NCI-H345 (cell line): ENCODE data around the gene LTBP1.

Experiments
- DNase-seq: peaks from one replicate; lab custom pipeline; 2025; lab: John Stamatoyannopoulos, UW

The LTBP1 gene

DNA sequence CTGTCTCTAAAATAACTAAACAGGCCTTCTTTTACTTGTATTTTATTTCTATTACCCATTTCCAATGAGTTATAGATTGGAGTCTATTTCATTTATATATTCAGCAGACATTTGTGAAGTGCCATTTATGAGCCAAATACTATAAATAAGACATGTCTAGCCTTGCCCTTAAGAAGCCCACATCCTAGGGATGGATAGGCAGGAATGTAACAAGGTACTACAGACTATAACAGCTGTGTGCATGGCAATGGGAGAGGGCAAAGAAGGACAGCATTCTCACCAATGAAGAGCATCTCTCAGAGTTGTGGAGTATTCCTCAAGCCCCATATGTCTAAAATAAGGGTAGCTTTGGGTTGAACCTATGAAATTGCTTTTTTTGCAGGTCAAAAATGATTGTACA, 367.8 kb downstream of the LTBP1 start:
- DNase-seq: no peak

- no peak for DNase-seq
Observed at GRCh38 chr2:33316328-33316727, 369.6 kb downstream of the LTBP1 start.

DNA sequence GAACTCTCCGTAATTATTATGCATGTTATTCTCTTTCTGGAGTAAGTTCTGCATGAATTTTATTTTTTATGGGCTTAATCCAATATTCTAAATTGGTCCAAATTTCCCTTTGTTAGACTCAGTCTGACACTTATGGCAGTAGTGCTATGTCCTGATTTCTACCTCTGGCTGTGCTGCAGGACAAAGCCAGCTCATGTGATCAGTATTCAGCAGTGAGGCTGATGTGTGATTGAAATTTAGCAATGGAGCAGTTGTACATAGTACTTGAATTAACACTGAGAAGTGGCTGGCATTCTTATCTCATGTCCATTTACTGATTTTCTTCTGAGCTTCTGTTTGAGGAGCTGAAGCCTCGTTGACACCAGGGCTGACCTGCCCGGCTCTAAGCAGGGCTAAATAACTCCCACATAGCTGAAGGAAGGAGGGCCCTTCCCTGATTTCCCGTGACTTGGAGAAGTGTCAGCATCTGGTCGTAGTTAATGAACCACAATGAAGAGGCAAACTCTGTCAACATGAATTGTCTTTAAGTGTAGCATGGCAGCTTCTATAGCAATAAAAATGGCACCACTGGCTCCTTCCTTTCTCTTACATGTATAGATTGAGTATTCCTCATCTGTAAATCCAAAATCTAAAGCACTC, 370.7 kb downstream of the LTBP1 start:
- DNase-seq: no peak

DNA sequence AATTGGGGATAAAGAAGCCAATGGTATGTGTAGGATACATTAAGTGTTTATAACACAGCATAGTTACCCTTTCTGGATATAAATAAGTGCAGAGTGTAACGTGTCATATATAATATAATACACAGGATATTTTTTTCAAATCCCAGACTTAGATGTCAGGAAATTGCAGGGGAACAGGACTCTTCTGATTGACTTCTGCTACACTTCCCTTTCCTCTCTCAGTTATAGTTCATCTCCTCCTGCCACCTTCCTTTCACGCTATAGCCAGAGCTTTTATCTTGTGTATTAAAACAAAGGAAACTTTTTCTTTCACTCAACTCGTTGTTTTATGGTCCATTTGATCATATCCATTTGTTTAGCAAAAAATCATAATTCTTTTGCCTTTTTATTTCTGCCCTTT, 371.7 kb downstream of the LTBP1 start:
- DNase-seq: no peak

- DNase-seq: no peak
Observed at GRCh38 chr2:33320573-33320972, 373.8 kb downstream of the LTBP1 start.

DNA sequence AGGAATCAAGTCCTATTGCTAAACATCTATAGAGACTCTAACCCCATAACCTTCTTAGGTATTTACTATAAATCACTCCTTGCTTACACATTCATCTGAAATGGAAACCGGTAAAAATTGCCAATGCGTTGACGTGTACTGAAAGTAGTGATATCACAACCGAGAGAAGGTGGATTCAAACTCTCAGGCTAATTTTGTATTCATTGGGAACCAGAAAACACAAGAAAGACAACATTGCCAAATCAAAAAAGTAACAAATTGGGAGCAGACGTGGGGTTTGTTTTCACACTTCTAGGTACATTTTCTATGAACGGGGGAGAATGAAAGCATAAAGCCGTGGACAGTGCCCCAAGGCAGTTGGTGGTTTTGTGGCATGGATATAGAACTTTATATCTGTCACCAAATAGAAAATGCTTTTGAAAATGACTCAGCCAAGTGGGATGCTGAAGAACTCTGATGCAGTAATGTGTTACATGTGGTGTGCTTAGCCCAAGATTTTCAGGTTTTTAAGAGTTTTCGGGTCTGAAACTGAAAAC, 374.6 kb downstream of the LTBP1 start:
- no peak for DNase-seq

- no peak for DNase-seq
Observed at GRCh38 chr2:33321876-33322483, 375.2 kb downstream of the LTBP1 start.

GRCh38 chr2:33322612-33323011, 375.9 kb downstream of the LTBP1 start:
- DNase-seq: no peak

DNA sequence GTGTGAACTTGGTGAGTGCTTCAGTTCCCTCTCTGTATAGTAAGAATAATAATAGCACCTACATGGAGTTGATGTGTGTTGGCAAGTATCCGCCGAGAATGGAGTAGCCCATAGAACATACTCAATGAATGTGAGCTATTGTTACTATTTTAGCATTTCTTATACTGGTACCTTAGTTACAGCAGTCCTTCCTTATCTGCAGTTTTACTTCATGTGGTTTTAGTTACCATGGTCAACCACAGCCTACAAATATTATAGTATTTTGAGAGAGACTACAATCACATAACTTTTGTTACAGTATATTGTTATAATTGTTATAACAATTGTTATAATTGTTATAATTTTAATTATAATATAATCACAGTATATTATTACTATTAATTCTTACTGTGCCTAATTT, 377.2 kb downstream of the LTBP1 start:
- no peak for DNase-seq

DNA sequence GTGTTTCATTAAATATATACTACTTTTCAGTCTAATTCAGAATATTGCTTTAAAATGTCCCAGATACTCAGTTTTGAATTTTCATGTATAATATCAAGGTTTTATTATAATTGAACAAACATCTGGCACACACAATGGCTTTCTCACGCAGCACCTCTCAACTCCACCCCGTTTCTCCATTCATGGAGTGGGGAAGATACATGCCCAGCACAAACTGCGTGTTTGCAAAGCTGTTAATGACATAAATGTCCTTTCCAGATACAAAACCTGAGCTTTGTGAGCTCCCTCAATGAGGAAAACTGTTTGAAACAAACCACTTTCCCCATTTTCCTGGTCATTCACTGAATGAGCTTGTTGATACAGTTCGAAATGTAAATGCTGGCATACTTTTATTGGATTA, 379.3 kb downstream of the LTBP1 start:
- no peak for DNase-seq

- DNase-seq: no peak
Observed at GRCh38 chr2:33333433-33333832, 386.7 kb downstream of the LTBP1 start.

DNA sequence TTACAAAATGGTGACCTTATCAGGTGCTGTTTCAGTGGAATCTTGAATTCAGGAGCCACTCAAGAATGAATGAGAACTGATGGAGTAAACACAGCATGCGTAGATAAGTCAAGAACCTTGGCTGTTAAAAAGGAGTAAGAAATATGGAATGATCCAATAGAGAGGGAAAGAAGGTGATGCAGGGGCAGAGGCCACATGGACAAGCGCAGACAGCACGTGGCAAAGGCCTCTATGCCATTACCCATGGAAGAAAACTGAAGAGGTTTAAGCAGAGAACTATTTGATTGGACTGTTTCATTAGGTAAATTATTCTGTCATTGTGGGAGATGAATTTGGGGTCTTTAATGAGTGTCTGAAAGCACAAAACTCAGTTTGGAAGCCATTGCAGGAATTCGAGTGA, 387.3 kb downstream of the LTBP1 start:
- DNase-seq: no peak

DNA sequence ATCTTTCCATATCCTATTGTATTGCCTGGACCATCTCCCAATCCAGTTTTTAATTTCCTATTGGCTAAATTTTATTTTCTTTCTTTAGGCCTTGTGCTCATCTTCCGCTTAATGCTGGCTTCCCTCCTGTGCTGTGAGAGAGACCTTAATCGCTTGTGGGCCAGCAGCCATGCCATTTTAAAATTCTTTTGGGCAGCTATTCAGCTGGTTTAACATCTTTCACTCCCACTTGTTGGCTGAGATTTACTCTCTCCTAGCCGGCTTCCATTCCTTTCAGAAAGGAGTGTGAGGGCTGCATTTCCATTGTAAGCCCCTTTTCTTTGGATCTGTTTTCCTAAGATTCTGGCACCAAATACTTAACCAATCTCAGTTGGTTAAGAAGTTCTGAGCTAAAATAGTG, 388.8 kb downstream of the LTBP1 start:
- DNase-seq: no peak

DNA sequence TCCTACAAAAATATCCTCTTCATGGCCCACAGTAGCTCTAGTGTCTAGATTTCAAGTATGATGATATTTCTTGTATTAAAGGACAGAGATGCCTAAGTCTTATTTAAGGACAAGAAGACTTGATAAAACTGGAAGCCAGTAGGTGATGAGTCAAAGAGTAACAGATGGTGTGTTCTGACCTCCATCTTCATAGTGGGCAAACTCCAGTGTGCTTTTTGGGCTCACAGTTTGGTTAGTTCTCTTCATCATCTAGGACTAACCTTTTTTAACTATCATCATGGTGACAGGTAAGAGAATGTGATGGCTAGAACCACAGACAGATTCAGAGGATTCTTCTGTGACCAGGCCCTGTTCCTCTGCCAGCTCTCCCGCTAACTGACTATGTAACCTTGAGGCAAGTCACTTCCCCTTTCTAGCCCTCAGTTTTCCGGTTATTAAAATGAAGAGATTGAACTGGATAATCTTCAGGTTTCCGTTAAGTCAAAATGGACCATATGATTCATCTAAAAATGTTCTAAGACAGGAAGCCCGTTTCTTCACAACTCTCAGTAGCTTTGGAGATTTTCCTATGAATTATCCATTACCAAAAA, 389.4 kb downstream of the LTBP1 start:
- no peak for DNase-seq

DNA sequence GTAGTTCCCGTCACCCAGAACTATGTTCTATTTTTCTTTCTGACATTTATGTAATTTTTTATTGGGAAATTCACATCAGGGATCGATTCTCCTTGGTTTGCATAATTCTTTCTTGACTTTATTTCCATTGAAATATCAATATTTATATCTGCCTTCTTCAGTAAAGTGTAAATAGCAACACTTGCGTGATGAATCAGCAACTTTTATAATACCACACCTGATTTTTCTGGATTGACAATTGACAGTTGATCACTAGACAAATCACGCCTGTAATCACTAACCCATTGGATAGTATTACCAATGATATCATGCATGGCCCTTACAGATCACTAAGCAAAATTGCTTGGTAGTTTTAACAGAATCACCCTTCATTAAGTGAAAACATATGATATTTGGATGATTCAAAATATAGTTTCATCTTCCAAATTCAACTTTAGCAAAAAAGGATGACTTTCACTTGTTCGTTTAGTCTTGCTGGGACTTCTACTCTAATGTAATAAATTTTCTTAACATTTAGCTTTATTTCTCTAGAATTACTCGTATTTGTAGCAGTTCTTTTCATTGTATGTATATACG, 390.7 kb downstream of the LTBP1 start:
- no peak for DNase-seq

DNA sequence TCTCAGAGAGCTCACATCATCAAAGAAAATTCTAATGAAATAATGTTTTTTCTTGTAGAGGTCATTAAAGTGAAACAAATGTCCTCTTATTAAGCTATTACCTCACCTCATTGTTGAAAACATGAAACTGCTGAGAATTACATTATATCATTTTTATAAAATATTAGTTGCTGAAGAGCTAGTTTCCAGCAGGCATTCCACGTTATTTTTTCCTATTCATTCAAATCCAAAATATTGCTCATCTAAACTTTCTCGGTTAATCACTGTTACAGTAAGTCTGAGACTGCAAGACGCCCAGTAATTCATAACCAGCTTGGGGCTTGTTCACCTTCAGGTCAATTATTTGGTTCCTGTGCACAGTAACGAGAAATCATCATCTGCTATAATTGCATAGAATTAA, 391.2 kb downstream of the LTBP1 start:
- no peak for DNase-seq

GRCh38 chr2:33339269-33339668, 392.5 kb downstream of the LTBP1 start:
- no peak for DNase-seq

DNA sequence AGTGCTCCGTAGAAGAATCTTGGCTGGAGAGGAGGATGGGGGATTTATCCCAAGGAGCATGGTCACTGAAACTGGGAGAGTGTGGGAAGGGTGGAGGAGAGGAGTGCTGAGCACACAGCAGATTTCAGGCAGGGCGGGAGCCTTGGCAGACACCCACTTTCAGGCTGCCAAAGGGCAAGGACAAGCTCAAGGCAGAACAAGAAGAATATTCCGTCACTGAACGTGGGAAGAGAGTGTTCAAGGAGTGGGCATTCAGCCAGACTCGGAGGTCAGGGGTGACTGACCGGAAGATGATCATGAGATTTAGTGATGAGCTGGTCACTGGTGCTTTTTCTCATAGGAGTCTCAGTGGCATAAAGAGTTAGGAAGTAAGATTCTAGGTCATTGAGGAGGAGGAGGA, 393.5 kb downstream of the LTBP1 start:
- no peak for DNase-seq

- no peak for DNase-seq
Observed at GRCh38 chr2:33342171-33342570, 395.4 kb downstream of the LTBP1 start.

DNA sequence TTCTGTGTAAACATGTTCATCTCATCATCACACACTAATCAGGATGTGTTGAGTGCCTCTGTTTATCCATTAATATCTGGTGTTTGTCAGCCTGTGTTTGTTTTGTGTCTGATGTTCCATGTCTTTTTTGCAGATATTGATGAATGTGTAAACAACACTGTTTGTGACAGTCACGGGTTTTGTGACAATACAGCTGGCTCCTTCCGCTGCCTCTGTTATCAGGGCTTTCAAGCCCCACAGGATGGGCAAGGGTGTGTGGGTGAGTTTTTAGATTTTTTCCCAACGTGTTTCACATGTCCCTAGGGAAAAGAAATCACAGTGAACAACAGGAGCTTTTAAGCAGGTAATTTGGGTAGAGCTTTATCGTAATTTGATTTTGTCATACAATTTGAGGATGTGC, 396.0 kb downstream of the LTBP1 start:
- no peak for DNase-seq

GRCh38 chr2:33343387-33343895, 396.7 kb downstream of the LTBP1 start:
- DNase-seq: no peak

GRCh38 chr2:33344230-33344629, 397.5 kb downstream of the LTBP1 start:
- DNase-seq: no peak

DNA sequence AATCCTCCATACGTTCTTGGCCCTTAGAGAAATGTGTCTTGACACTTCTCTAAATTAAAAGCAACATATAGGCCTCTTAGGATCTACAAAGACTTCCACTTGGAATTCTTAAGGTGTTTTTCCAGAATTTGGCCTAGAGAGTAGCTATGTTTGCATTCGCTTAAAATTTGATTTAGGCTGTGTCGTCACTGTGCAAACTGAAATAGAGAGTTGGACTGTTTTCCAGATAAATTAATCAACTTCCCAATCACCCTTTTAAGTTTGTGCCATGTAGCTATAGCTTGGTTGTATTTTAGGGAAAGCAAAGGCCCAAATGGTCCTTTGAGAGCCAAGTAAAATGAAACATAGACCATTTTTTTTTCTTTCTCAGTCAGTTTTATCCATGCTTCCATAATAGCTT, 401.1 kb downstream of the LTBP1 start:
- DNase-seq: no peak
